GM18907 (cell line): ENCODE results near the gene DAZAP1.

ENCODE experiments used
- ATAC-seq: cut with Tn5 transposase; IDR thresholded peaks from one replicate; pipeline ENCODE4 v1.9.1; 2021; ENCODE audit warnings: mild to moderate bottlenecking, moderate library complexity; ENCODE audit not compliant: unreplicated experiment

Gene DAZAP1

DNA sequence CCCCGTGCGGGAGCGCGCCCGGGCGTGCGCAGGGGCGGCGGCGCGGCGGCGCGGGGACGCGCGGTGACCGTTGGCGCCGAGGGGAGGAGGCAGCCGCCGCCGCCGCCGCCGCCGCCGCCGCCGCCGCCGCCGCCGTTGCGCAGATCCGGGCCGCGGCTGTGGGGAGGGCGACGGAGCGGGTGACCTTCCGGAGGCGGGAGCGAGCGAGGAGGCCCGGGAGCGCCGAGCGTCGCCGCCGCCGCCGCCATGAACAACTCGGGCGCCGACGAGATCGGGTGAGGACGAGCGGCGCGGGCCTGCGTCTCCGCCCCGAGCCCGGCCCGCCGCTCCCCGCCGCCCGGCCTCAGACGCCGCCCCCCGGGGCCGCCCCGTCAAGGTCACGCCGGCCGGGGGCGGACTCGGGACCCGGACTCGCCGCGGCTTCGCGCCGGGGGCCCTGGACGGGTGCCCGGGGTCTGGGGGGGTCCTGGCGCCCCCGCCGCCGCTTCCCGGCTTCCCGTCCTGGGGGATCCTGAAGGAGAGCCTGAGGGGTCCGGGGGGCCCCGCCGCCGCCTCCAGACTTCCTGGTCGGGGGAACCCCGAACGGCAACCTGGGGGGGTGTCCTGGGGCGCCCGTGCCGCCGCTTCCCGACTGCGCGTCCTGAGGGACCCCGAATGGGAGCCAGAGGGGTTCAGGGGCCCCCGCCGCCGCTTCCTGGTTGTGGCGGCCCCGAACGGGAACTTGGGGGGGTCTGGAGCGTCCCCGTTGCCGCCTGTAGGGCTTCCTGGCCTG, at the start of gene DAZAP1:
Gene DAZAP1, plus strand, starts transcription at position 59 of the 772 bp plus-strand sequence. Its CDS starts 188 bp downstream, at position 247.
- peak; percentile 31 for ATAC-seq

DNA sequence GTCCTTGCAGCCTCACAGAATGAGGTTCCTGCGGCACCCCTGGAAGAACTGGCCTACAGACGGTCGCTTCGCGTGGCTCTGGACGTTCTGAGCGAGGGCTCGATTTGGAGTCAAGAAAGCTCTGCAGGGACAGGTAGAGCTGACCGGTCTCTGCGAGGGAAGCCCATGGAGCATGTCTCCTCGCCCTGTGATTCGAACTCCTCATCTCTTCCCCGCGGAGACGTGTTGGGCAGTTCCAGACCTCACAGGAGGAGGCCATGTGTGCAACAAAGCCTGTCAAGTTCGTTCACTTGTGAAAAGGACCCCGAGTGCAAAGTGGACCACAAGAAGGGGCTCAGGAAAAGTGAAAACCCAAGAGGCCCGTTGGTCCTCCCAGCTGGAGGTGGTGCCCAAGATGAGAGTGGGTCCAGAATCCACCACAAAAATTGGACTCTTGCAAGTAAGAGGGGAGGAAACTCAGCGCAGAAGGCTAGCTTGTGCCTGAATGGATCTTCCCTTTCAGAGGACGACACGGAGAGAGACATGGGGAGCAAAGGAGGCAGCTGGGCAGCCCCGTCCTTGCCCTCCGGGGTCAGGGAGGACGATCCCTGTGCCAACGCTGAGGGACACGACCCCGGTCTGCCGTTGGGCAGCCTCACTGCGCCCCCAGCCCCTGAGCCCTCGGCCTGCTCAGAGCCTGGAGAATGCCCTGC, 47.1 kb upstream of the DAZAP1 start:
- no peak for ATAC-seq

DNA sequence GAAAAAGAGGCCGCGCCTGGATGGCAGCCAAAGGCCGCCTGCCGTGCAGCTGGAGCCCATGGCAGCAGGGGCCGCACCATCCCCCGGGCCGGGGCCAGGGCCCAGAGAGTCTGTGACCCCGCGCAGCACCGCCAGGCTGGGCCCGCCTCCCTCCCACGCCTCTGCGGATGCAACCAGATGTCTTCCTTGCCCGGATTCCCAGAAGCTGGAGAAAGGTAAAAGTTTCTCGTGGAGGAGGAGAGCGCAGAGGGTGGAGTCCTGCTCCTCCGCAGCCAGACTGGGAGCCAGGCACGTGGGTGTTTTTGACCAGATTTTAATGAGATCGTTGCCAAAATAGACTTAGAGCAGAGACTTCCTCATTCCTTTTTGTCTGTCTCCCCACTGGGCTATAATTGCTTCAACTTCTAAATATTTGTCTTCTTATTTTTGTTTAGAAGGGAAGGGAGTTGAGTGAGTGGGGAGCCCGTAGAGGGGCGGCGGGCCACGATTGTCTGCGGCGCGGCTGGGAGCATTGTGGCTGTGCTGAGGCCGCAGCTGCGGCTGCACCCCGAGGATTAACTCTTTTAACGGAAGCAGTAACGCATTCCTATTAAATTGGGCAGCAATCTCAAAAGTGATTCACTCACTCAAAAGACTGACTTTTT, 46.4 kb upstream of the DAZAP1 start:
- no peak for ATAC-seq

DNA sequence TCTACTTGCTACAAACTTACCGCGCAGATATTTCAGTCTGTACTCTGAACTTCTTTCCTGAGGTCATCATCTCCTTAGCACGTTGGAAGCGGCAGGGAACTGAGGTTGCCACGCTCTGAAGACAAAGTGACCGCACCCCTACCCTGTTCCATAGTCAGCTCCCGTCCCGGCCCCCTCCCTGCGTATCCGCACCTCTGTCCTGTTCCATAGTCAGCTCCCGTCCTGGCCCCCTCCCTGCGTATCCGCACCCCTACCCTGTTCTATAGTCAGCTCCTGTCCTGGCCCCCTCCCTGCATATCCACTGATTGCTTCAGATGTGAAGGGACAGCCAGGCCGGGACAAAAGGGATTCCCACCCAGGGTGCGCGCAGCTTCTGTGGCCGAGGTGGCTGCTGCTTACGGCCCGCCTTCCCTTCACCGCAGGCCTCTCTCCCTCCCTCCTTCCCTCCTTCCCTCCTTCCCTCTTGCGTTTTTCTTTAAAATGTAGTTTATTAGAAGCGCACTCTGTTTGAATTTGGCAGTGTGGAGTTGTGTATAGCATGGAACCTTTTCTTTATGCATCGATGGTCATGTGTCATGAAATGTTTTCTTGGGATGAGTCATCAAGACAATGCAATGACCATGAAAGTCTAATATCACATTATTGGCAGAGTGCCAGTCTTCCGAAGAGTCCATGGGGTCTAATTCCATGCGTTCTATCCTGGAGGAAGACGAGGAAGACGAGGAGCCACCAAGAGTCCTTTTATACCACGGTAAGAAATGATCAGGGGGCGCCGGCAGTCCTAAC, 45.6 kb upstream of the DAZAP1 start:
- no peak for ATAC-seq

DNA sequence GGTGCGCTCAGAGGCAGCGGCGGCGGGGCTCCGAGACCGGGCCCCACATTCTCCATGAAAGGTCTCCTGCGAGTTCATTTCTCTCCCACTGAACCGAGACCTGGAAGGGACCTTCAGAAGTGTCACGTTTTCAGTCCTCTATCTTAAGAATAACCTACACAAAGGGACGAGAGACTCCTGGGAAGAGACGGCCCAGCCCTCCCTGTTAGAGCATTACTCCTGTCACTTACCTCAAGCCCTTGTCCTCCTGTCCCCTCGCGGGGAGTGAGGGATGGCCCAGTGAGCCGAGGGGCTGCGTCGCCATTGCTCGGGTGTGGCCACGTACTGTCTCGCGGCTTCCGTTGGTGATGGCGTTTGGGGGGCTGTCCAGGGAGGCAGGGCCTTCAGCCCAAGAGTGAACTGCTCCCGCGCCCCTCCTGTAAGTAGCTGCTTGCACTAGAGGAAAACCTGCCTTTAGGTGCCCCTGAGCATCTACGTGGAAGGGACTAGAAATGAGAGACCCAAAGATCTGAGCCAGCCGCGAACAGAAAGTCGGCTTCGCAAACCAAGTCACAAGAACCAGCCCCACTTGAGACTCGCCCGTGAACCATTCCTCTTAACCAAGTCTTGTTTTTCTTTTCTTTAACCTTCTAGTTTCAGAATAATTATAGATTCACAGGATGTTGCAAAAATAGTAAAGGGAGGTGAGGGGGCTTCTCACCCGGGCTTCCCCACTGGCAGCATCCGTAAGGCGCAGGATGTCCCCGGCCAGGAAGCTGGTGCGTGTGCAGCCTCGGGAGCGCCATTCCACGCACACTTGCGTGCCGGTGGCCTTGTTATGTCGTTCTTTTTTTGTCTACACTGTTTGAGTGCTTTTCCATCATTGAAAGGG, 44.8 kb upstream of the DAZAP1 start:
- no peak for ATAC-seq

- ATAC-seq: no peak
Observed at GRCh38 chr19:1363599-1363998, 43.8 kb upstream of the DAZAP1 start.

- ATAC-seq: no peak
Observed at GRCh38 chr19:1364070-1364704, 43.2 kb upstream of the DAZAP1 start.

DNA sequence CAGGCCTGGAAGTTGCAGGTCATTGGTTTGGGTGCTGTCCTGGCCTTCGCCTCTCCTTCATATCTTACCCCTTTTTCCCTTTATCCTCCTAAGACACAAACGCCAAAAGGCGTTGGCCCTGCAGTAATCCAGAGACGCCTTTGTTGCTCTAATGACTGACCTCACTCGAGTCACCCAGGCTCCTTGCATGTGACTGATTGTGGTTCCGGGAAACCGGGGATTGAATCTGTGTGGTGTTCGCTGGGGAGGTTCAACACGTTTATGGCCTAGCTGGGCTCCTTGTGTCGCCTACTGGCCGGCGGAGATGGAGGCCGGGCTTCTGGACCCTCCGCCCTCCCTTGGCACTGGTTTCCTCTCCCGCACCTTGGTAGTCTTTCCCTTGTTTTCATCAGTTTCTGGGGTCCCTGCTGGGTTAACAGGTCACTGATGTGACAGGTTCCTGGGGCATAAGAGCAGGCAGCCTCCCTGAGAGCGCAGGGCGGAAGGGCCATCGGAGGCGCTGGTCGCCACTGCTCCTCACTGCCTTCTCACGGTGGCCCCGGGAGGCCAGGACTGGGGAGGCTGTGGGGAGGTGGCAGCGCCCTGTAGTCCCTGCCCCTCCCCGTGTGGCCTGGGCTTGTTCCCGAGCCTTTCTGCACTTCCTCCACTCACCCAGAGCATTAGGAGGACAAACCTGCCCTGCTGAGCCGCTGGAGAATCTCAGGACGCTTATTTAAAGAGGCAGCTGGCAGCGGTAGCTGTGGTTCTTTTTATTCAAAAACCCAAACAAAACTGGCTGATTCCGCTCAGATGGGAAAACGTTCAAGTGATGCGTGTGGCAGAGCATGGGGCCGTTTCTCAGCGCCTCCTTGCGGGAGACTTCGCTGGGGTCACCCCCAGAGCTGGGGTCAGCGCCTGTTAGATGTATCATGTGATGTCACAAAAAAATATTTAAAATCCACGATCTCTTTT, 41.8 kb upstream of the DAZAP1 start:
- ATAC-seq: no peak

DNA sequence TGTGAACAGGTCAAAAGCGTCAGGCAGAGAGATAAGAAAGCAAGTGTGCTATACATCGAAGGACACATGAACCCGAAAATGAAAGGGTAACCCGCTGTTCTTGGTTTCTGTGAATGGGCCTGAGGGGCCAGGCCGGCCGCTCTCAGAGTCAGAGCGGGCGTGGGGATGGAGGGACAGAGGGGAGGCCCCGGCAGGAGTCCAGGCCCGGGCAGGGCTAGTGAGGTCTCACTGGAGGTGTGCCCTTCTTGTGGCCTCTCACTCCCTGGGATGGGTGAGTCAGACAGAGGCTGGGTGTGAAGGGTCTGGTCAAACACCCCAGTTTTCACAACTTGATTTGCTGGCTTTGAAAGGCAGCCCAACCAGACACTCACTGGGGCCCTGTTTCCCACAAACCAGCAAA, 41.1 kb upstream of the DAZAP1 start:
- no peak for ATAC-seq

DNA sequence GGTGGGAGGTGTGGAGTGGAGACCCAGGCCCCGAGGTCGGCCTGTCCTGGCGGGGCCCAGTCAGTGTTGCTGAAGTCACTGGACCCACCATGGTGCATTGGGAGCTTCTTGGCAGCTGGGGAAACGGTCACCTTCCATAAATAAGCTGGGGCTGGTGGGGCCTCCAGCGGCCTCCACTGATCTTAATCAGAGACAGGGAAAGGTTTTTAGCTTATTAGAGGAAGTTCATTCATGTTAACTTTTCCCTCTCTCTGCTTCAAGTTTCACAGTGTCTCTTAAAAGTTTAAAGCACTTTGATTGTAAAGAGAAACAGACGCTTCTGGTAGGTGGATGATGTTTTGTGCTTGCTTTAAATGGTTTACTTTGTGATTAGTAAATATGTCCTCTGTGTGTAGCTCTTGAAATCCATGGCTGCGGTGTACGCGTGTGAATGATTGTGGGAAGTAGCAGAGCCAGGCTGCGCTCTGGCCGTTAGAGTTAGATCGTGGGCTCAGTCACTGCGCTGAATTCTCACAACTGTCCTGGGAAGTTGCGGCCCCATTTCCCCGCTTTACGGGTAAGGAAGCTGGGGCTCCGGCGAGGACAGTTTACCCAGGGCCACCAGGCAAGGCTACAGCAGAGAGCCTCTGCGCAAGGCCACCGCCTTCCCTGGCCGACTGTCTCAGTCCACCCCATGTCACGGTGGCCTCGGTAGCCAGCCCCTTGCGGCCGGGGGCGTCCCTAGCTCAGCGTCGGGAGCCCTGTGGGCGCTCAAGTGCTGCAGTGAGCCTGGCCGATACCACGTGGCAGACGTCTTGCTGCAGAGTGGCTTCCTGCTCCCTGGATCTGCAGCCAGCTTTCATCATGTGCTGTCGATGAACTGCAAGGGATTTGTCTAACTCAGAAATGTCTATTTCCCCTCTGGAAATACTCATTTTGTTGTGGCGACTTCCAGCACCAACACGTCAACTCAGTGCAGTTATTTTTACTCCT, 40.2 kb upstream of the DAZAP1 start:
- ATAC-seq: no peak

GRCh38 chr19:1369214-1369805, 38.1 kb upstream of the DAZAP1 start:
- no peak for ATAC-seq

- no peak for ATAC-seq
Observed at GRCh38 chr19:1370579-1371361, 36.6 kb upstream of the DAZAP1 start.

- ATAC-seq: no peak
Observed at GRCh38 chr19:1373042-1373533, 34.3 kb upstream of the DAZAP1 start.

DNA sequence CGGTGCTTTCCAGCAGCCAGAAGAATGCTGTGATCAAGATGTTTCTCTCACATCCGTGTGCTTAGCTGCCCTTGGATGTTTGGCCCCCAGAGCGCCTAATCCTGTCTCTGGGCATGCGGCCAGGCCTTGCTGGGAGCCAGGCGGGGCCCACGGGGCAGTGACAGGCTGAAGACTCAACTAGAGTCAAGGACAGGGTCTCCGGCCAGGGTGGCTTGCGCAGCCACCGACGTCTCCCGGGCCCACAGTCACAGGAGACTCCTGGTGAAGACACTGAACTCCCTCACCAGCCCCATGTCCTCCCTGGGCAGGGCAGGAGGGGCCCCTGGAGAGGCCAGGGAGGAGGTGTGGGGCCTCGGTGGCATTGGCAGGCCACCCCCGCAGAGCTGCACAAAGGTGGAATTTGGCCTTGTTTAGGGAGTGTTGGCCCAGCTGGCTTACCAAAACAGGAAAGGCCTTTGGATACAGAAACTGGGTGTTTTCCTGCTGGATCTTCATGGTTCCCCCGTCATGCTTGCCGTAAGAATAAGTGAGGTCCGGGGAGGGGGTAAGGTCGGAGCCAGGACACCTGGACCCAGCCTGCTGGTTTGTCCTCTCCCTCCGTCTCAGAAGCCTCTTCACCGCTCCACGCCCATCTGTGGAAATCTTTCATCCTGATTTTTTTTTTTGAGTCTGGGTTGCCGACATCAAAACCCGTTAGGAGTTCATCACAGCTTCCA, 33.7 kb upstream of the DAZAP1 start:
- no peak for ATAC-seq

- no peak for ATAC-seq
Observed at GRCh38 chr19:1374250-1374577, 33.2 kb upstream of the DAZAP1 start.

DNA sequence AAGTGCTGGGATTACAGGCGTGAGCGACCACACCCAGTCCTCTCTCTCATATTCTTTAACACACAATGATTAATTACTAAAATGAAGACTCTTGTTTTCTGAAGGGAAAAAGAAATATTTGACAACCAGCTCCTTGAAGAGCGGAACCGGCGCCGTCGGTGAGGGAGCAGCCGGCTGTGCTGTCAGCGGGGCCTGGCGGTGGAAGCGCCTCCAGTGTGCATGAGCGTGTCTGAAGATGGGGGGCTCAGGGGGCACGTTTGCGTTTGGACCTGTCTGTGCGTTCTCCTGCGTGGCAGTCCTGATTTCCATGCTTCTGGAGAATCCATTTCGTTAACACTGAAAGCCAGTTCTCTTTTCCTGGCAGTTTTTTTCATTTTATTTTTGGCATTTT, 31.0 kb upstream of the DAZAP1 start:
- ATAC-seq: no peak
